H9 (cell line): Measurements from ENCODE around the gene TBC1D22A. TPM values are rescaled to one million over a fixed set of nuclear protein-coding genes. Genes with fewer than 3 reads are reported as not detected.
A peak's percentile ranks its signal among the peaks of the same experiment; 100 is the strongest.

Experiments
- DNase-seq: peaks from one replicate; pipeline ENCODE4 v3.0.0-alpha.2; 2017
- H2AFZ ChIP-seq: one replicate; pipeline ENCODE4 v1.6.1; 2013; ENCODE audit warnings: mild to moderate bottlenecking, low read length, control low read depth, moderate library complexity
- H2AK5ac ChIP-seq: 2 replicates; pipeline ENCODE4 v1.6.1; 2013; ENCODE audit warnings: low read length, control low read depth, mixed read lengths; ENCODE audit not compliant: insufficient read length
- H2BK120ac ChIP-seq: one replicate; pipeline ENCODE4 v1.6.1; 2013; ENCODE audit warnings: low read depth, mild to moderate bottlenecking, low read length, control low read depth, inconsistent platforms; ENCODE audit not compliant: poor library complexity, severe bottlenecking
- H2BK12ac ChIP-seq: 2 replicates; pipeline ENCODE4 v1.6.1; 2013; ENCODE audit warnings: low read length, control low read depth, mixed read lengths, low read depth; ENCODE audit not compliant: insufficient read length
- H2BK15ac ChIP-seq: 2 replicates; pipeline ENCODE4 v1.6.1; 2013; ENCODE audit warnings: low read depth, low read length, control low read depth
- H2BK20ac ChIP-seq: one replicate; pipeline ENCODE4 v1.6.1; 2013; ENCODE audit warnings: low read depth, mild to moderate bottlenecking, low read length, control low read depth, inconsistent platforms; ENCODE audit not compliant: poor library complexity, severe bottlenecking
- H2BK5ac ChIP-seq: 2 replicates; pipeline ENCODE4 v1.6.1; 2013; ENCODE audit warnings: low read length, control low read depth, mixed read lengths; ENCODE audit not compliant: insufficient read length
- H3K14ac ChIP-seq: 2 replicates; pipeline ENCODE4 v1.6.1; 2013; ENCODE audit warnings: low read length, control low read depth; ENCODE audit not compliant: insufficient read depth
- H3K18ac ChIP-seq: 2 replicates; pipeline ENCODE4 v1.6.1; 2013; ENCODE audit warnings: low read depth, mild to moderate bottlenecking, mixed read lengths, low read length, control low read depth; ENCODE audit not compliant: insufficient read length
- H3K23ac ChIP-seq: 2 replicates; pipeline ENCODE4 v1.6.1; 2013; ENCODE audit warnings: low read length, control low read depth, mixed read lengths, low read depth; ENCODE audit not compliant: insufficient read length
- H3K23me2 ChIP-seq: 2 replicates; pipeline ENCODE4 v1.6.1; 2013; ENCODE audit warnings: low read depth, mild to moderate bottlenecking, mixed read lengths, low read length, control low read depth; ENCODE audit not compliant: insufficient read length, poor library complexity, severe bottlenecking
- H3K27ac ChIP-seq: 2 replicates; pipeline ENCODE4 v1.5.1; 2013; ENCODE audit warnings: low read length, control low read depth, mixed read lengths, low read depth; ENCODE audit not compliant: insufficient read length
- H3K27me3 ChIP-seq: 2 replicates; pipeline ENCODE4 v1.6.1; 2013; ENCODE audit warnings: low read length, control low read depth, inconsistent platforms; ENCODE audit not compliant: insufficient read depth
- H3K4ac ChIP-seq: 2 replicates; pipeline ENCODE4 v1.6.1; 2013; ENCODE audit warnings: low read depth, mild to moderate bottlenecking, control low read depth, inconsistent platforms, low read length, moderate library complexity
- H3K4me1 ChIP-seq: 2 replicates; pipeline ENCODE4 v1.6.1; 2013; ENCODE audit warnings: low read length, control low read depth, inconsistent platforms; ENCODE audit not compliant: insufficient read depth
- H3K4me2 ChIP-seq: 2 replicates; pipeline ENCODE4 v1.6.1; 2013; ENCODE audit warnings: low read length, control low read depth, mixed read lengths; ENCODE audit not compliant: insufficient read length, insufficient read depth
- H3K56ac ChIP-seq: 2 replicates; pipeline ENCODE4 v1.6.1; 2013; ENCODE audit warnings: low read depth, mild to moderate bottlenecking, mixed read lengths, low read length, control low read depth; ENCODE audit not compliant: insufficient read length
- H3K79me1 ChIP-seq: 2 replicates; pipeline ENCODE4 v1.6.1; 2013; ENCODE audit warnings: low read depth, mild to moderate bottlenecking, moderate library complexity, low read length, control low read depth, inconsistent platforms; ENCODE audit not compliant: insufficient read depth, poor library complexity, severe bottlenecking
- H3K79me2 ChIP-seq: 2 replicates; pipeline ENCODE4 v1.6.1; 2013; ENCODE audit warnings: low read length, control low read depth, inconsistent platforms; ENCODE audit not compliant: insufficient read depth
- H3K9ac ChIP-seq: 2 replicates; pipeline ENCODE4 v1.6.1; 2013; ENCODE audit warnings: low read length, control low read depth, mixed read lengths; ENCODE audit not compliant: insufficient read length; ENCODE audit errors: extremely low read depth
- H3K9me3 ChIP-seq: one replicate; pipeline ENCODE4 v1.6.1; 2013; ENCODE audit warnings: low read depth, low read length, inconsistent platforms; ENCODE audit not compliant: control insufficient read depth
- H3T11ph ChIP-seq: one replicate; pipeline ENCODE4 v1.6.1; 2013; ENCODE audit warnings: mild to moderate bottlenecking, low read length, control low read depth, inconsistent platforms
- H4K20me1 ChIP-seq: one replicate; pipeline ENCODE4 v1.6.1; 2013; ENCODE audit not compliant: control insufficient read depth, insufficient read length, insufficient read depth
- H4K5ac ChIP-seq: 2 replicates; pipeline ENCODE4 v1.6.1; 2013; ENCODE audit warnings: low read depth, mild to moderate bottlenecking, mixed read lengths, low read length, control low read depth; ENCODE audit not compliant: insufficient read length
- H4K8ac ChIP-seq: replicated peaks from 2 replicates; pipeline ENCODE4 v1.6.1; 2013; ENCODE audit warnings: low read length, control low read depth, mixed read lengths, low read depth; ENCODE audit not compliant: insufficient read length
- H4K91ac ChIP-seq: 2 replicates; pipeline ENCODE4 v1.6.1; 2013; ENCODE audit warnings: low read depth, mild to moderate bottlenecking, moderate library complexity, mixed read lengths, low read length, control low read depth; ENCODE audit not compliant: insufficient read length
- H3K27ac Mint-ChIP-seq, 3 experiments: 2 replicates in 2 of 3; 3 replicates in 1 of 3; pipeline ENCODE4 v1.8.0; 2020 to 2021; ENCODE audit warnings: mixed read lengths in 3 of 3, mild to moderate bottlenecking in 1 of 3, moderate library complexity in 1 of 3
- H3K27me3 Mint-ChIP-seq: 2 replicates; pipeline ENCODE4 v1.8.0; 2021; ENCODE audit warnings: low read depth, mild to moderate bottlenecking, moderate library complexity, mixed read lengths
- H3K36me3 Mint-ChIP-seq, 3 experiments: 2 replicates in 2 of 3; 3 replicates in 1 of 3; pipeline ENCODE4 v1.8.0; 2020 to 2021; ENCODE audit warnings: low read depth in 3 of 3, mixed read lengths in 3 of 3; ENCODE audit not compliant: insufficient read depth in 1 of 3
- H3K4me1 Mint-ChIP-seq, 2 experiments: 2 replicates each; pipeline ENCODE4 v1.8.0; 2020; ENCODE audit warnings: mixed read lengths in 2 of 2
- H3K4me3 Mint-ChIP-seq, 2 experiments: 2 replicates in 1 of 2; 3 replicates in 1 of 2; pipeline ENCODE4 v1.8.0; 2020 to 2021; ENCODE audit warnings: mild to moderate bottlenecking in 2 of 2, mixed read lengths in 2 of 2, moderate library complexity in 1 of 2
- H3K9me3 Mint-ChIP-seq, 2 experiments: 2 replicates in 1 of 2; 3 replicates in 1 of 2; pipeline ENCODE4 v1.8.0; 2020; ENCODE audit warnings: mild to moderate bottlenecking in 2 of 2, mixed read lengths in 2 of 2, moderate library complexity in 1 of 2
- CTCF ChIP-seq: fragments of 200-600 bp; sonication (generic); conservative IDR thresholded peaks from 3 replicates; pipeline ENCODE4 v1.8.0; 2021; ENCODE audit warnings: antibody characterized with exemption, mild to moderate bottlenecking
- WGBS: extraction: QIAGEN DNeasy Blood & Tissue Kit; methylation state at CpG from one replicate; pipeline ENCODE4 v1.1.7; 2013; ENCODE audit warnings: missing lambda C conversion rate, low lambda C conversion rate, mixed read lengths; ENCODE audit not compliant: insufficient read length; ENCODE audit errors: extremely low coverage; 5-methylcytosine and 5-hydroxymethylcytosine counted together
- total RNA-seq: library from RNA; stranded (reverse); gene quantifications from 2 replicates; pipeline ENCODE4 v1.2.1, GENCODE V29; 2021

The TBC1D22A gene
- total RNA-seq, 1 experiment from 2014 or later = 20.8 TPM

GRCh38 chr22:46797355-46797754 is 34.9 kb downstream of the TBC1D22A start:
- no peak overlapping the region for H4K5ac ChIP-seq
- no CpG with 5 or more reads among the region's 17 CpGs for WGBS

More at GRCh38 chr22:46797355-46797754, 34.9 kb downstream of the TBC1D22A start:
- H2AFZ ChIP-seq = no peak overlapping the region
- no peaks in the 10 kb centered on the region for H3K27me3 ChIP-seq
- no peak overlapping the region for H3K18ac ChIP-seq
- H4K8ac ChIP-seq = no peak overlapping the region
- H4K20me1 ChIP-seq = peaks cover 2% of the 10 kb centered on the region
- no peak overlapping the region for H2BK12ac ChIP-seq
- no peaks in the 10 kb centered on the region for H3K4me1 ChIP-seq
- H2BK15ac ChIP-seq = no peak overlapping the region
- peaks cover 3 to 39% (median 31%) of the 10 kb centered on the region in 3 experiments; a peak in 5 of 7 replicates for H3K36me3 Mint-ChIP-seq
- no peak overlapping the region for H2BK120ac ChIP-seq
- H3K9me3 ChIP-seq = no peaks in the 10 kb centered on the region
- no peak overlapping the region for H3K56ac ChIP-seq
- H3K4me1 Mint-ChIP-seq = peaks cover 6% of the 10 kb centered on the region in 2 experiments; a peak in 3 of 4 replicates
- no peak overlapping the region for H3K14ac ChIP-seq
- H3T11ph ChIP-seq = no peak overlapping the region
- no peak overlapping the region for H3K4ac ChIP-seq
- H3K27ac Mint-ChIP-seq = peak overlapping the region in 2 of 3 experiments; percentile 52 to 84; a peak in 3 of 7 replicates
- H3K27me3 Mint-ChIP-seq = no peaks in the 10 kb centered on the region; the same call in 1 of the 2 replicates
- no peak overlapping the region for H3K4me2 ChIP-seq
- H3K79me2 ChIP-seq = no peaks in the 10 kb centered on the region
- H2AK5ac ChIP-seq = no peak overlapping the region
- TF ChIP-seq CTCF = peak; percentile 51; the same call in 2 of the 3 replicates
- H3K9me3 Mint-ChIP-seq = no peaks in the 10 kb centered on the region
- H3K23me2 ChIP-seq = no peaks in the 10 kb centered on the region
- DNase-seq = no peak
- no peak overlapping the region for H2BK5ac ChIP-seq
- no peak overlapping the region for H3K4me3 Mint-ChIP-seq
- no peaks in the 10 kb centered on the region for H3K79me1 ChIP-seq
- no peak overlapping the region for H3K23ac ChIP-seq
- H2BK20ac ChIP-seq = no peak overlapping the region
- no peak overlapping the region for H4K91ac ChIP-seq
- no peak overlapping the region for H3K9ac ChIP-seq
- no peak overlapping the region for H3K27ac ChIP-seq
